GM13977 (cell line): ENCODE data around the gene CDC42SE1.

Experiments used
- DNase-seq: peaks from one replicate; pipeline ENCODE4 v3.0.0; 2012; ENCODE audit warnings: low spot score
- CTCF ChIP-seq: IDR thresholded peaks from 2 replicates; pipeline ENCODE4 v1.5.1; 2012; ENCODE audit warnings: mild to moderate bottlenecking, control low read depth; ENCODE audit not compliant: insufficient read depth; ENCODE audit errors: extremely low read depth, missing control alignments
- in situ Hi-C: fragments of 300-500 bp; cut with MboI; formaldehyde crosslinking; loops from one replicate; pipeline ENCODE4 v1.12.0; 2022; ENCODE audit warnings: low sequenced_read_pairs, low pct_unique_long_range_greater_than_20kb, mixed read lengths, inconsistent platforms; ENCODE audit not compliant: unreplicated experiment

The CDC42SE1 gene

DNA sequence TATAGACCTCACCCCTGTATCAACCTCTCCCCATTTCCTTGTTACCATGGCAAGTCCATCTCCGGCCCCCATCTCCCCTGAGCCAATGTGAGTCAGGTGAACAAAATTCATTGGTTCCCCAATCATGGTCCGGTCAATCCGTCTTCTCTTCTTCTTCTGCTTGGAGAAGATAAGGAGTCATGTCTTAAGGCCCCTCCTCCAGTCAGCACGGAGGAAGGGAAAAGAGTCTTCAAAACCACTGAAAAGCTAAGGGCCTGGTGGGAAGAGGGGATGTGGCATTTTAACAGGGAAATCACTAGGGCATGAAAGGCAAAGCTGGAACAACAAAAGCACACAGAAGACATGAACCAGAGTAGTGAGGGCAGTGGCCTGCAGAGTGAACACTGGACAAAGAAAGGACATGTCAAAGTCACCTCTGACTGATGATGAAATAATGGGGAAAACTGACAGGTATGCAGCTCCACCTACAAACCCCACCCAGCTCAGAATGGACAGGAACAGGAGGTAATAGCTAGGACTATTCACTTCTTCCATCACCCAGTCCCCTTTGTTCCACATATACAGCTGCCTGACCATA, 4.4 kb downstream of the CDC42SE1 start:
- DNase-seq: no peak
- in situ Hi-C loops: no loop called here
- no peak for TF ChIP-seq CTCF

DNA sequence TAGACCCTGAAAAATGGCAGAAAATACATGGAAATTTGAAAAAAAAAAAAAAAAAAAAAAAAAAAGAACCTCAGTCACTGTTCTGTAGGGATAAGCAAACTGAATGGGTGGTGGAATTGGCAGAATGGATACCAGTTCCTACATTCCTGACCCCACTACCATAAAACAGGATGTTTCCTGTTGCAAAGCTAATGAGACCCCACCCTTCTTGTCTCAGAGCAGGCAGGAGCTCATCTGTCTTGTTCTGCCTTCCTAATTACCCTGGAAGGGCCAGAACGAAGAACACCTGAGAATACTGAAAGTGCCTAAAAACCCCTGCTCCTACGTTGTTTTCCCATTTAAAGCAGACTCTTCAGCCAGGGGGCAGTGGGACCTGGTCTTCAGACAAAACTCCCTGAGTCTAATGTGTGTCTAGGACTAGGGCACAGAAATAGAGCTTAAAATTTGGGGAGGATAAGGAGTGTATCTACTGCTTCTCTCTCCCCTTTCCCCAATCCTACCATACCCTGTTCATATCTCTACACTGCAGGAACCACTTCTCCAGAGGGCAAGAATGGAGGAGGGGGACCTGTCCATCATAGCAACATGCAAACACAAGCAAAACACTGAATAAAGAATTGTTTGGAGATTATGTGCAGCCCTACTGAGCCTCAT, 7.9 kb downstream of the CDC42SE1 start:
- in situ Hi-C loops: no loop called here
- DNase-seq: no peak
- TF ChIP-seq CTCF: no peak

DNA sequence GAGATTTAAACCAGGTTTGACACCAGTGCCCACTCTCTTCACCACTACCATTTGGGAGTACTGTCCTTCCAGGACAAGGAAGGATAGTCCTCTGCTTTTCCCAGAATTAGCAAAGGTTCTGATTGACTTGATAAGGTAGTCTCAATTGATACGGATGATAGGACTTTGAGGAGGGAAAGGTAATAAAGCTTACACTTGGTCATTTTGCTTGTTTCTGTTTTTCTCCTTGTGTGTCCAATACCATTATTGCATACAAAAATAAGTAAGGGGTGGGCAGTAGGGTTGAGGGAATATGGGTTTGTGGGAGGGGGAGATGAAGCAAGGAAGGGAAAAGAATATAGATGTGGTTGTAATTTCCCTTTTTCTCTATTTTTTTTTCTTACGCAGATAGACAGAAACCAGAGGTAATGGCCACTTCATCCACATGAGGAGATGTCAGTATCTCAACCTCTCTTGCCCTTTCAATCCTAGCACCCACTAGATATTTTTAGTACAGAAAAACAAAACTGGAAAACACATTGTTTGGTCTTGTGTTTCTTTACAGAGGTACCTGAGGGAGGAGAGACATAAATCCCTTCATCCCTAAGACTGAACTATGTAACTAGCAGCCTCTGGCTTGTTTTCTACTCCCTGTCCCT, 9.3 kb downstream of the CDC42SE1 start:
- no peak for DNase-seq
- no peak for TF ChIP-seq CTCF
- in situ Hi-C loops: no loop called here

DNA sequence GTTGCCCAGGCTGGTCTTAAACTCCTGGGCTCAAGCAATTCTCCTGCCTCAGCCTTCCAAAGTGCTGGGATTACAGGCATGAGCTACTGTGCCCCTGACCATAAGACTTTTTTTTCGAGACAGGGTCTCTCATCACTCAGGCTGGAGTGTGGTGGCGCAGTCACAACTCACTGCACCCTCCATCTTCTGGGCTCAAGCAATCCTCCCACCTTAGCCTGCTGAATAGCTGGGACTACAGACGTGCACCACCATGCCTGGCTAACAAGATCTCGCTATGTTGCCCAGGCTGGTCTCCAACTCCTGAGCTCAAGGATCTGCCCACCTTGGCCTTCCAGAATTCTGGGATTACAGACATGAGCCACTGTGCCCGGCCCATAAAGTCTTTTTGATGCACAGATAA, 10.0 kb downstream of the CDC42SE1 start:
- TF ChIP-seq CTCF: no peak

DNA sequence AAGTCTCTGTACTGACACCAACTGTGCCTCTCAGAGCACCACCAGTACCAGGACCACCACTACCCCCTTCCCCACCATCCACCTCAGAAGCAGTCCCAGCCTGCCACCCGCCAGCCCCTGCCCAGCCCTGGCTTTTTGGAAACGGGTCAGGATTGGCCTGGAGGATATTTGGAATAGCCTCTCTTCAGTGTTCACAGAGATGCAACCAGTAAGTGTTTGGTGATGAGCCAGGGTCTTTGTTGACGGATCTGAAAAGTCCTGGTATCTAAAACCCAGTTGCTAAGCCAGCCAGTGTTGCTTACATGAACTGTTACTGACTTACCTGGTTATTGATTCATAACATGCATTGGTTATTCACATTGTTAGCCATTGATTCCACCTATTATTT, 10.8 kb downstream of the CDC42SE1 start:
- no peak for TF ChIP-seq CTCF
- in situ Hi-C loops: no loop called here
- no peak for DNase-seq

More for the DNA sequence above, 10.0 kb downstream of the CDC42SE1 start:
- no peak for DNase-seq
- in situ Hi-C loops: no loop called here

DNA sequence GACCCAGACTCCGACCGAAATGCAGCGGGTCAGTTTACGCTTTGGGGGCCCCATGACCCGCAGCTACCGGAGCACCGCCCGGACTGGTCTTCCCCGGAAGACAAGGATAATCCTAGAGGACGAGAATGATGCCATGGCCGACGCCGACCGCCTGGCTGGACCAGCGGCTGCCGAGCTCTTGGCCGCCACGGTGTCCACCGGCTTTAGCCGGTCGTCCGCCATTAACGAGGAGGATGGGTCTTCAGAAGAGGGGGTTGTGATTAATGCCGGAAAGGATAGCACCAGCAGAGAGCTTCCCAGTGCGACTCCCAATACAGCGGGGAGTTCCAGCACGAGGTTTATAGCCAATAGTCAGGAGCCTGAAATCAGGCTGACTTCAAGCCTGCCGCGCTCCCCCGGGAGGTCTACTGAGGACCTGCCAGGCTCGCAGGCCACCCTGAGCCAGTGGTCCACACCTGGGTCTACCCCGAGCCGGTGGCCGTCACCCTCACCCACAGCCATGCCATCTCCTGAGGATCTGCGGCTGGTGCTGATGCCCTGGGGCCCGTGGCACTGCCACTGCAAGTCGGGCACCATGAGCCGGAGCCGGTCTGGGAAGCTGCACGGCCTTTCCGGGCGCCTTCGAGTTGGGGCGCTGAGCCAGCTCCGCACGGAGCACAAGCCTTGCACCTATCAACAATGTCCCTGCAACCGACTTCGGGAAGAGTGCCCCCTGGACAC, 11.3 kb downstream of the CDC42SE1 start:
- DNase-seq: peak; percentile 78
- peak; percentile 51 for TF ChIP-seq CTCF
- in situ Hi-C loops: no loop called here
